ENCODE data around the gene SPATA13.

The SPATA13 gene

GRCh38 chr13:24265453-24265852 is 104.9 kb downstream of the SPATA13 start:
- Histone ChIP-seq H3K4me1 (ENCODE audit: insufficient read depth, low read length) (no peaks in the 10 kb centered on the region), H3K27ac (ENCODE audit: low read length) (no peak overlapping the region), H3K9ac (ENCODE audit: low read depth, low read length) (no peak overlapping the region), H3K9me3 (ENCODE audit: insufficient read depth, low read depth, low read length) (no peaks in the 10 kb centered on the region), H3K36me3 (ENCODE audit: insufficient read depth, low read depth, low read length) (no peaks in the 10 kb centered on the region), H3K27me3 (ENCODE audit: insufficient read depth, low read length) (no peaks in the 10 kb centered on the region), H3K4me3 (ENCODE audit: low read length) (no peak overlapping the region)

- Histone ChIP-seq H3K27ac (ENCODE audit: low read length) (no peak overlapping the region), H3K4me3 (ENCODE audit: low read length) (no peak overlapping the region), H3K9me3 (ENCODE audit: insufficient read depth, low read depth, low read length) (no peaks in the 10 kb centered on the region), H3K9ac (ENCODE audit: low read depth, low read length) (no peak overlapping the region), H3K36me3 (ENCODE audit: insufficient read depth, low read depth, low read length) (no peaks in the 10 kb centered on the region), H3K27me3 (ENCODE audit: insufficient read depth, low read length) (no peaks in the 10 kb centered on the region), H3K4me1 (ENCODE audit: insufficient read depth, low read length) (no peaks in the 10 kb centered on the region)
Observed at GRCh38 chr13:24267274-24267673, 106.8 kb downstream of the SPATA13 start.

- Histone ChIP-seq H3K4me1 (ENCODE audit: insufficient read depth, low read length) (no peaks in the 10 kb centered on the region), H3K36me3 (ENCODE audit: insufficient read depth, low read depth, low read length) (no peaks in the 10 kb centered on the region), H3K9ac (ENCODE audit: low read depth, low read length) (no peak overlapping the region), H3K9me3 (ENCODE audit: insufficient read depth, low read depth, low read length) (no peaks in the 10 kb centered on the region), H3K27me3 (ENCODE audit: insufficient read depth, low read length) (no peaks in the 10 kb centered on the region), H3K4me3 (ENCODE audit: low read length) (no peak overlapping the region), H3K27ac (ENCODE audit: low read length) (no peak overlapping the region)
Observed at GRCh38 chr13:24267801-24268200, 107.3 kb downstream of the SPATA13 start.

- H3K4me1 ChIP-seq (ENCODE audit: insufficient read depth, low read length): no peaks in the 10 kb centered on the region
- no peaks in the 10 kb centered on the region for H3K36me3 ChIP-seq (ENCODE audit: insufficient read depth, low read depth, low read length)
- no peak overlapping the region for H3K4me3 ChIP-seq (ENCODE audit: low read length)
- no peaks in the 10 kb centered on the region for H3K27me3 ChIP-seq (ENCODE audit: insufficient read depth, low read length)
- no peak overlapping the region for H3K9ac ChIP-seq (ENCODE audit: low read depth, low read length)
- no peaks in the 10 kb centered on the region for H3K9me3 ChIP-seq (ENCODE audit: insufficient read depth, low read depth, low read length)
- H3K27ac ChIP-seq (ENCODE audit: low read length): no peak overlapping the region
Observed at GRCh38 chr13:24269821-24270220, 109.3 kb downstream of the SPATA13 start.

GRCh38 chr13:24270639-24271141 is 110.2 kb downstream of the SPATA13 start:
- Histone ChIP-seq H3K9me3 (ENCODE audit: insufficient read depth, low read depth, low read length) (no peaks in the 10 kb centered on the region), H3K4me3 (ENCODE audit: low read length) (no peak overlapping the region), H3K27ac (ENCODE audit: low read length) (no peak overlapping the region), H3K4me1 (ENCODE audit: insufficient read depth, low read length) (no peaks in the 10 kb centered on the region), H3K36me3 (ENCODE audit: insufficient read depth, low read depth, low read length) (no peaks in the 10 kb centered on the region), H3K9ac (ENCODE audit: low read depth, low read length) (no peak overlapping the region), H3K27me3 (ENCODE audit: insufficient read depth, low read length) (no peaks in the 10 kb centered on the region)

- Histone ChIP-seq H3K4me1 (ENCODE audit: insufficient read depth, low read length) (no peaks in the 10 kb centered on the region), H3K9me3 (ENCODE audit: insufficient read depth, low read depth, low read length) (no peaks in the 10 kb centered on the region), H3K9ac (ENCODE audit: low read depth, low read length) (no peak overlapping the region), H3K4me3 (ENCODE audit: low read length) (no peak overlapping the region), H3K27ac (ENCODE audit: low read length) (no peak overlapping the region), H3K36me3 (ENCODE audit: insufficient read depth, low read depth, low read length) (no peaks in the 10 kb centered on the region), H3K27me3 (ENCODE audit: insufficient read depth, low read length) (no peaks in the 10 kb centered on the region)
Observed at GRCh38 chr13:24271231-24271600, 110.7 kb downstream of the SPATA13 start.

GRCh38 chr13:24271601-24272451 is 111.3 kb downstream of the SPATA13 start:
- no peaks in the 10 kb centered on the region for H3K9me3 ChIP-seq (ENCODE audit: insufficient read depth, low read depth, low read length)
- H3K9ac ChIP-seq (ENCODE audit: low read depth, low read length): no peak overlapping the region
- no peaks in the 10 kb centered on the region for H3K36me3 ChIP-seq (ENCODE audit: insufficient read depth, low read depth, low read length)
- H3K27ac ChIP-seq (ENCODE audit: low read length): no peak overlapping the region
- no peak overlapping the region for H3K4me3 ChIP-seq (ENCODE audit: low read length)
- H3K4me1 ChIP-seq (ENCODE audit: insufficient read depth, low read length): no peaks in the 10 kb centered on the region
- no peaks in the 10 kb centered on the region for H3K27me3 ChIP-seq (ENCODE audit: insufficient read depth, low read length)

- Histone ChIP-seq H3K9ac (ENCODE audit: low read depth, low read length) (no peak overlapping the region), H3K4me3 (ENCODE audit: low read length) (no peak overlapping the region), H3K36me3 (ENCODE audit: insufficient read depth, low read depth, low read length) (no peaks in the 10 kb centered on the region), H3K9me3 (ENCODE audit: insufficient read depth, low read depth, low read length) (no peaks in the 10 kb centered on the region), H3K27me3 (ENCODE audit: insufficient read depth, low read length) (no peaks in the 10 kb centered on the region), H3K4me1 (ENCODE audit: insufficient read depth, low read length) (no peaks in the 10 kb centered on the region), H3K27ac (ENCODE audit: low read length) (no peak overlapping the region)
Observed at GRCh38 chr13:24272452-24273161, 112.1 kb downstream of the SPATA13 start.

- no peak overlapping the region for H3K27ac ChIP-seq (ENCODE audit: low read length)
- H3K4me1 ChIP-seq (ENCODE audit: insufficient read depth, low read length): no peaks in the 10 kb centered on the region
Observed at GRCh38 chr13:24273926-24274325, 113.4 kb downstream of the SPATA13 start.

GRCh38 chr13:24274452-24275021 is 114.0 kb downstream of the SPATA13 start:
- no peaks in the 10 kb centered on the region for H3K4me1 ChIP-seq (ENCODE audit: insufficient read depth, low read length)
- H3K27me3 ChIP-seq (ENCODE audit: insufficient read depth, low read length): no peaks in the 10 kb centered on the region
- no peak overlapping the region for H3K27ac ChIP-seq (ENCODE audit: low read length)
- no peaks in the 10 kb centered on the region for H3K9me3 ChIP-seq (ENCODE audit: insufficient read depth, low read depth, low read length)
- no peak overlapping the region for H3K4me3 ChIP-seq (ENCODE audit: low read length)
- H3K36me3 ChIP-seq (ENCODE audit: insufficient read depth, low read depth, low read length): no peaks in the 10 kb centered on the region
- no peak overlapping the region for H3K9ac ChIP-seq (ENCODE audit: low read depth, low read length)

More at GRCh38 chr13:24273926-24274325, 113.4 kb downstream of the SPATA13 start:
- no peak overlapping the region for H3K9ac ChIP-seq (ENCODE audit: low read depth, low read length)
- no peaks in the 10 kb centered on the region for H3K36me3 ChIP-seq (ENCODE audit: insufficient read depth, low read depth, low read length)
- no peaks in the 10 kb centered on the region for H3K27me3 ChIP-seq (ENCODE audit: insufficient read depth, low read length)
- no peaks in the 10 kb centered on the region for H3K9me3 ChIP-seq (ENCODE audit: insufficient read depth, low read depth, low read length)
- H3K4me3 ChIP-seq (ENCODE audit: low read length): no peak overlapping the region

GRCh38 chr13:24275041-24275440 is 114.5 kb downstream of the SPATA13 start:
- Histone ChIP-seq H3K9me3 (ENCODE audit: insufficient read depth, low read depth, low read length) (no peaks in the 10 kb centered on the region), H3K4me1 (ENCODE audit: insufficient read depth, low read length) (no peaks in the 10 kb centered on the region), H3K4me3 (ENCODE audit: low read length) (no peak overlapping the region), H3K9ac (ENCODE audit: low read depth, low read length) (no peak overlapping the region), H3K36me3 (ENCODE audit: insufficient read depth, low read depth, low read length) (no peaks in the 10 kb centered on the region), H3K27me3 (ENCODE audit: insufficient read depth, low read length) (no peaks in the 10 kb centered on the region), H3K27ac (ENCODE audit: low read length) (no peak overlapping the region)

All from iPS-20b (cell line).